ENCODE results near the gene PAIP2. TPM values are rescaled to one million over a fixed set of nuclear protein-coding genes. Genes with fewer than 3 reads are reported as not detected.
A peak's percentile ranks its signal among the peaks of the same experiment; 100 is the strongest.

PAIP2 gene
- total RNA-seq, 1 donor from 2014 or later, result 66.0 TPM

DNA sequence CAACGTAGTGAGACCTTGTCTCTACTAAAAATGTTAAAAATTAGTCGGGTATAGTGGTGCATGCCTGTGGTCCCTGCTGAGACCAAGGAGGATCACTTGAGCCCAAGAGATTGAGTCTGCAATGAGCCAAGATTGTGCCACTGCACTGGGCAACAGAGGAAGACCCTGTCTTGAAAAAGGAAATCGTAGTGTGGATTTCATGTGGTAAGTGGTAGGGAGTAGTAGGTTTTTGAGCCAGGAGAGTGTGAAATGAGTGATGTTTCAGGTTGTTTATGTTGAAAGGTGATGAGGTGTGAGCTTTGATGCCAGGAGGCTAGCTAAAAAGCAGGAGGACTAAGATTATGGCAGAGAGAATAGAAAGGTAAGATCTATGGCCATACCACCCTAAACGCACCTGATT lies 42.2 kb upstream of the PAIP2 start:
- intact Hi-C loops (cut with DNase I), result no loop called here
- Histone ChIP-seq H3K4me1 (peaks cover 91% of the 10 kb centered on the region), H3K4me3 (peak overlapping the region in 1 of 2 donors; percentile 4), H3K9me3 (no peaks in the 10 kb centered on the region), H3K36me3 (no peaks in the 10 kb centered on the region), H3K27ac (no peak overlapping the region), H3K27me3 (no peaks in the 10 kb centered on the region)
- DNase-seq (ENCODE audit: extremely low spot score in 2 of 2), result no peak
- no peak for TF ChIP-seq POLR2A (IDR thresholded peaks at IDR 0.05)
- TF ChIP-seq POLR2AphosphoS5 (IDR thresholded peaks at IDR 0.05; ENCODE audit: insufficient read depth in 1 of 2, low read depth in 1 of 2), result no peak
- TF ChIP-seq, protein P1, sequence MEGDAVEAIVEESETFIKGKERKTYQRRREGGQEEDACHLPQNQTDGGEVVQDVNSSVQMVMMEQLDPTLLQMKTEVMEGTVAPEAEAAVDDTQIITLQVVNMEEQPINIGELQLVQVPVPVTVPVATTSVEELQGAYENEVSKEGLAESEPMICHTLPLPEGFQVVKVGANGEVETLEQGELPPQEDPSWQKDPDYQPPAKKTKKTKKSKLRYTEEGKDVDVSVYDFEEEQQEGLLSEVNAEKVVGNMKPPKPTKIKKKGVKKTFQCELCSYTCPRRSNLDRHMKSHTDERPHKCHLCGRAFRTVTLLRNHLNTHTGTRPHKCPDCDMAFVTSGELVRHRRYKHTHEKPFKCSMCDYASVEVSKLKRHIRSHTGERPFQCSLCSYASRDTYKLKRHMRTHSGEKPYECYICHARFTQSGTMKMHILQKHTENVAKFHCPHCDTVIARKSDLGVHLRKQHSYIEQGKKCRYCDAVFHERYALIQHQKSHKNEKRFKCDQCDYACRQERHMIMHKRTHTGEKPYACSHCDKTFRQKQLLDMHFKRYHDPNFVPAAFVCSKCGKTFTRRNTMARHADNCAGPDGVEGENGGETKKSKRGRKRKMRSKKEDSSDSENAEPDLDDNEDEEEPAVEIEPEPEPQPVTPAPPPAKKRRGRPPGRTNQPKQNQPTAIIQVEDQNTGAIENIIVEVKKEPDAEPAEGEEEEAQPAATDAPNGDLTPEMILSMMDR (IDR thresholded peaks at IDR 0.05), result no peak

DNA sequence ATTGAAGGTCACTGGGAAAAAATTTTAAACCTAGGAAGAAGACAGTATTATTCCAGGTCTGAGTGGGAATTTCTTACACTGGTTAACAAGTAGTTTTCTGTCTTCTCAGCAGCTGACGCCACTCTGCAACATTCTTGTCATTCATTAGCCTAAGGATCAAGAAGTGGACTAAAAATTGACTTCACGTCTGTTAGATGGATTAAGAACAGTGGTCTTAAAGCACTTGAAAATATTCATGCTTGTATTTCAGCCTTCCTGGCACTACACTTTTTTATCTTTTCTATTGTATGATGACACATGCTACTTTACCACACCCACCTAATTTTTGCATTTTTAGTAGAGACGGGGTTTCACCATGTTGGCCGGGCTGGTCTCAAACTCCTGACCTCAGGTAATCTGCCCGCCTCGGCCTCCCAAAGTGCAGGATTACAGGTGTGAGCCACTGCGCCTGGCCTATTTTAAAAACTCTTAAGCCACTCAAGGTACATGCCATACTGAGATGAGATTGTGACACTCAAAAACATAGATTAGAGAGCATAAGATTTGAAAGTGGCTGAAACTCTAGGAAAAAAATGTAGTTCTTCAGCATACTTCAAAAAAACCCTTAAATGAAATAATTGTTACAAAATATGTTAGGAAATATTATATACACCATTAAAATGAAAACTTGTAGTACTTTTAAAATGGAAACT lies 39.7 kb upstream of the PAIP2 start:
- no peaks in the 10 kb centered on the region for H3K9me3 ChIP-seq
- no peaks in the 10 kb centered on the region for H3K36me3 ChIP-seq
- no peak overlapping the region for H3K27ac ChIP-seq
- no peak overlapping the region for H3K4me3 ChIP-seq
- intact Hi-C loops (cut with DNase I), result no loop called here
- DNase-seq (ENCODE audit: extremely low spot score in 2 of 2), result no peak
- H3K4me1 ChIP-seq, result peaks cover 100% of the 10 kb centered on the region
- H3K27me3 ChIP-seq, result no peaks in the 10 kb centered on the region
- no peak for TF ChIP-seq POLR2A (IDR thresholded peaks at IDR 0.05)
- TF ChIP-seq, protein P1 (IDR thresholded peaks at IDR 0.05), result no peak

DNA sequence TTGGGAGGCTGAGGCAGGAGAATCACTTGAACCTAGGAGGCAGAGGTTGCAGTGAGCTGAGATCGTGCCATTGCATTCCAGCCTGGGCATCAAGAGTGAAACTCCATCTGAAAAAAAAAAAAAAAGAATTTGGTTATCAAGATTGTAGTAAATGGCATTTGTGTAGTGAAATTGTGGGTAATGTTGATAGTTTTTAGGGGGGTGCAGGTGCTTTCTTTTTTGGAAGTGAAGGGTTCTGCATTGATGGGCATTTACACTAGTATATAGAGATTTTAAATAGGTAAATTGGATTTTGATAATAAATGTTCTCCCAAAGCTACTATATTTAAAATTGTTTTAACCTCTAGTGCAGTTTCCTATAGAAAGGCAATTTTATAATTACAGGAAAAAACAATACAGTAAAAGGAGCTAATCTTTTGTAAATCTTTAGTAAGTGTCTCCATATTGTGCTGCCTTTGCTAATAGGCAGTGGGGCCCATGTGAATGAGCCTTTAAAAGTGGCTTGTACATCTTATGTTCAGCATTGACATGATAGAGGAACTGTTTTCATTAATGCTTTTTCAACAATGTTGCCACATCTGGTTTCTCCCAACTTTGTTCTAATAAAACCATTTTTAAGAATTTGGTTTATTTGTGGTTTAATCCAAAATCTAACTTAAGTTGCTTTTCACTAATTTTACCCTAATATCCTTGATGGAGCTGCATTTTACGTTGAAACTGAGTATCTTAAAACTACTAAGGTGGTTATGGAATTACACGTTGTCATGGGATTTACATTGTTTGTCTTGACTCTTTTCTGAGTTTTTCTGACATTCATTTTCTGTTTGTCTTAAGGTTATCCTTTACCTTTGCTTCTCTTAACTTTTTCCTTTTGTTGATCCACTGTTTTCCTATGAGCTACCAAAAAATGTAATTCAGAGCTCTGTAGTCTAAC lies 37.0 kb upstream of the PAIP2 start:
- H3K4me3 ChIP-seq, result no peak overlapping the region

DNA sequence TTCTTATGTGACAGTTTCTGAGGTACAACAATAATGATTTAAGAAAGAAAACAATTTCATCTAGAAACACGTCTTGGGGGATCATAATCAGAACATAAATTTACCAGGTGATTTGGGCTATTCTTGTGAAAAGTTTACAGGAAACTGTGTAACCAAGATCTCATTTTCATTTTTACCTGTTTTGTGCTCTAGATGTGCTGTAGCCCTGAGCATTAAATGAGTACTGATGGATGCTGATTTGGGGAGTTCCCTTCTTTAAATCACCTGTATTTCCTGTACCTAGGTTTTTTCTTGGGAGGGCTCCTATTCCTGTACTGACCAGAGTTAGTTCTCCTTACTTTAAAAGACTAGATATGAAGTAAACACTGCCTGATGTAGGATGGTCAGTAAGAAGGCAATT lies 35.5 kb upstream of the PAIP2 start:
- intact Hi-C loops (cut with DNase I), result no loop called here
- Histone ChIP-seq H3K27ac (no peak overlapping the region), H3K27me3 (no peaks in the 10 kb centered on the region), H3K36me3 (no peaks in the 10 kb centered on the region), H3K9me3 (no peaks in the 10 kb centered on the region), H3K4me1 (peaks cover 100% of the 10 kb centered on the region), H3K4me3 (no peak overlapping the region)
- TF ChIP-seq POLR2A (IDR thresholded peaks at IDR 0.05) (no peak), POLR2AphosphoS5 (IDR thresholded peaks at IDR 0.05; ENCODE audit: insufficient read depth in 1 of 2, low read depth in 1 of 2) (no peak)
- TF ChIP-seq, protein P1 (IDR thresholded peaks at IDR 0.05), result no peak
- DNase-seq (ENCODE audit: extremely low spot score in 2 of 2), result no peak

More for the DNA sequence above, 37.0 kb upstream of the PAIP2 start:
- TF ChIP-seq POLR2A (IDR thresholded peaks at IDR 0.05) (no peak), POLR2AphosphoS5 (IDR thresholded peaks at IDR 0.05; ENCODE audit: insufficient read depth in 1 of 2, low read depth in 1 of 2) (no peak)
- TF ChIP-seq, protein P1 (IDR thresholded peaks at IDR 0.05), result no peak
- no peaks in the 10 kb centered on the region for H3K27me3 ChIP-seq
- H3K27ac ChIP-seq, result no peak overlapping the region
- no peak for DNase-seq (ENCODE audit: extremely low spot score in 2 of 2)
- H3K36me3 ChIP-seq, result no peaks in the 10 kb centered on the region
- H3K9me3 ChIP-seq, result no peaks in the 10 kb centered on the region
- peaks cover 100% of the 10 kb centered on the region for H3K4me1 ChIP-seq
- intact Hi-C loops (cut with DNase I), result no loop called here
